NCI-H748 (cell line): ENCODE data around the gene MRPL32.
A peak's percentile ranks its signal among the peaks of the same experiment; 100 is the strongest.

Experiments
- DNase-seq: peaks from one replicate; lab custom pipeline; 2025; ENCODE audit not compliant: unreplicated experiment; lab: John Stamatoyannopoulos, UW

Gene MRPL32

DNA sequence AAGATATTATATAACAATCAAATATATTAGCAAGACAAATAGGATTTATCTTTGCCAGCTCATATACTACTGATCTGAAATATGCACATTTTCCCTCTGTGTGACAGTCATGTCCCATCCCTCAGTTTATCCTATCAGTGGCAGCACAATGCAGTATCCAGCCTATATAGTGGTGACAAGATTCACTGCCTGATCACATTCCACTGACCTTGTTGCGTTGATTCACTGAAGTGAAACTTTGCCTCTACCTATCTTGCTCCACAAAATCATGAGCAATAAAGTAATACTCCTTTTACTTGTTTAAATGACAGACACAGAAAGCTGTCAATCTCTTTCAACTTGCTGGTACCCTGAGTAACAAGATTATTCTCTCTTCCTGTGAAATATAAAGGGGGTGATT lies 6.5 kb upstream of the MRPL32 start:
- DNase-seq: no peak

DNA sequence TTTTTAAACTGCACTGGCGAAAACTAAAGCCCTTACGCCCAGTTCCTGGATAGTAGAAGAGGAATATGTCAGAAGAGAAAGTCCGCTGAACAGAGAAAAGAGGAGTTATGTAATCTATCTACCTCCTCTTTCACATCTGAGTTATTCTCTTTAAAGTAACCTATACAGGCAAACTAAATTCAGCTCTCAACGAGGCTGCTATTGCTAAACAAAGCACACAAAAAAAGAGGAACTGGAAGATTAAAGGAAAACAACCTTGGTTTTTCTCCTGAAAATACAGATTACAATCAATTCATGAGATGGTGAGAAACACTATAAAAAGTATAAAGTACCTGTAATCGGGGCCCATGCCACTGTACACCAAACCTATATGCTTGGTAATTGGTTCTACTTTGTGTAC lies 6.0 kb upstream of the MRPL32 start:
- no peak for DNase-seq

DNA sequence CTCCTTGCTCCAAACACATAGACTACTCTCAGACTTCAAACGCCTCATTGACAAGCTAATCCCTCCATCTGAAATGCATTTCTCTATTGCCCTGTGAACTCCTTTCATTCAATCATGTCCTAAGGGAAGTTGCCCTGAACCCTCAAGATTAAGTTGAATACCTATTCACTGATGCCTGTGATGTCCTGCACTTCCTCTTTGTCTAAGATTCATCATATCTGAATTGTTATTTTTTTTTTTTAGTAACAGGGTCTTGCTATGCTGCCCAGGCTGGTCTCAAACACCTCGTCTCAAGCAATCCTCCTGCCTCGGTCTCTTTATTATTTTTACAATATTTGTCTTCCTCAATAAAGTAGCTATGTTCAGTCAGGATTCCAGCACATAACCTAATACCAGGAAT lies 3.4 kb upstream of the MRPL32 start:
- DNase-seq: no peak

DNA sequence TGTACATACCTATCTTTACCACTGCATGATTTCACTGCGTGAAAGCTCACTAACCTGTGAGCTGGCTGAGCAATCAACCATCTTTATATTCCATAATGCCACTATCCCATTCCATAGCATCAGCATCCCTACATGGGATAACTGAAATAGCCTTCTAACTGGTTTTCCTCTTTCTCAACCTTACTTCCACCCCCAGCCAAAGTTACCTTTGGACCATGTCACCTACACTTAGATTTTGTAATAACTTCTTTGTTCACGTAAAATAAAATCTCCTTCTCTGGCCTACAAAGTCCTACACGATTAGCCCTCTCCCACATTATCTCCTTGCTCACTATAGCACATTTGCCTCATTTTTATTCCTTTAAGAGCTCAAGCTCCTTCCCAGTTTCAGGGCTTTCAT lies 2.7 kb upstream of the MRPL32 start:
- DNase-seq: no peak

DNA sequence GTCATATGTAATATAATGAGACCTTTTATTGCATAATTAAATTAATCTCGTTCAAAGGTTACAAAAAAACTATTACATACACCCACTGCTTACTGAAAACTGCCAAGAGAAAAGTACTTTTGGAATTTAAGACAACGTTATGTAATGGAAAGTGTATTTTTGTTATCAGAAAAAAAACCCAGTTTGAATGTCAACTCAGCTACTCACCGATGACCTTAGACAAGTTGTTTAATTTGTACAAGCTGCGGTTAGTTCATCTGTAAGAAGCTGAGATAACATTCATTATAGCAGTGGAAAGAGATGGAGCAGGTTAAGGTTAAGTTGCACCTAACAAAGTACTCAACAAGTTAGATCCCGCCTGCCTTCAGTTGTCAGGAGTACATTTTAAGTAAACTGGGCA lies 1.3 kb upstream of the MRPL32 start:
- DNase-seq: no peak

DNA sequence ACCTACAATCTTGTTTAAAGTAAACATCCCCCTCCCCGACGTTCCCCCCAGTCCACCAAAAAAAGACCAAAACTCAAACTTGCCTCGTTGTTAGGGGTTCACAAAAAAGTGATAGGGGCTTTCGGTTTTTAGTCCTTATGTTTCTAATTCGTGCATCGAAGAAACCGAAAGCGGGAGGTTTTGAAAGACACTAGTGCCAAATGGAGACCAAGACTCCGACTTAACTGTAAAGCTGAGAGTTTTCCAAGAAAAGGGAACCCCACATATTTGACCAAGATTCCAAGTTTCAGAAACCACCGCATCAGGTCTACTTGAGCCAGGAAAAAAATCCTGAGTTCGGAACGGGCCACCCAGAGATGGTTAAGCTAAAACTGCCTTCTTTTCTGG lies 736 bp upstream of the MRPL32 start:
- no peak for DNase-seq

DNA sequence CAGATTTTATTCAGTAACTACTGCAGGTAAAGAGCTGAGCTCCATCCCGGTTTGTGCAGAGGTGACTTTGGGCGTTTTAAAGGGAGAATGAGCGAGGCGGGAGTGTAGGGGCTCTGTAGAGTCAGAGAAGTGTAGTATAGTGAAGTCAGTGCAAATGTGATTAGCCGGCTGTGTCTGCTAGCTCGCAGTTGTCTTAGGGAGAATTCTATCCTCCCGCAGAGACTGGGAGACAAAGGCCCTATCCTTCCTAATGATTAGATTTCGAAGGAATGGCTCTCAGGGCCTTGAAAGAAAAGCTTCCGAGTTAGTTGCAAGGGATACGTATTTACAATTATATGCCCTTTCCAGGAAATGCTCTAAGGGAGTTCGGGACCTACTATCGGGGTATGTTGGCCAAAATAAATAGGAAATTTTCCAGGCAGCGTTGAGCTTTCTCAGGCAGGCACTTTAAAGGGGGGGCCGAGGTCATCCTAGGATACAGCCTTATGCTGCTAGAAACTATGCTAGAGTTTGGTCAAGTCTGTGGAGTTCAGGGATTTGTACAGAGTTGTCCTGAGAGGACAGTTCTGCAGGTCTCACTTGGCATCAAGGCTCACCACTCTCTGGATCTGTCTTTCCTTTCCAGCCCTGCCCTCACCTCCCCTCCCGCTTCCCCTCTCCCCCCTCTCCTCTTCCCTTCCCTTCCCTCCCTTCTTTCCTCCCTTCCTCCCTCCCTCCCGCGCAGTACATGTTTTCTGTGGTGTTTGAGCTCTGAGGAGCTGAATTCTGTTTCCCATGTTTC lies 825 bp downstream of the MRPL32 start:
- DNase-seq: peak; percentile 34

DNA sequence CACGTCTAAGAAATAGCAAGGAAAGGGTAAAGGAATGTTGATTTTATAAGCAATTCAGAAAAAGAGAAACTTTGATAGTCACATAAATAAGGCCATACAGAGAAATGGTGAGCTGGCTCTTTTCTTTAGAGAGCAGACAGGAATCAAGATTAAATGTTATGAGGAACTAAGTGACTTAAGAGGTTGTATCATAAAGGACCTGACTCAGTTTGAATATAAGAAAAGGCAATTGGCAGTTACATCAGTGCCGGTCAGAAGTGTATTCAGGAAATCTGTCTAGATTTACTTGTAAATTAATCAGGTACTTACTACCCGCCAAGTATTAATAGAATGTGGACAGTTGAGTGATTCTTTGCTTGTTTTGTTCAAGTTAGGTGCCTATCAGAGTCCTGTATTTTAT lies 2.1 kb downstream of the MRPL32 start:
- no peak for DNase-seq

DNA sequence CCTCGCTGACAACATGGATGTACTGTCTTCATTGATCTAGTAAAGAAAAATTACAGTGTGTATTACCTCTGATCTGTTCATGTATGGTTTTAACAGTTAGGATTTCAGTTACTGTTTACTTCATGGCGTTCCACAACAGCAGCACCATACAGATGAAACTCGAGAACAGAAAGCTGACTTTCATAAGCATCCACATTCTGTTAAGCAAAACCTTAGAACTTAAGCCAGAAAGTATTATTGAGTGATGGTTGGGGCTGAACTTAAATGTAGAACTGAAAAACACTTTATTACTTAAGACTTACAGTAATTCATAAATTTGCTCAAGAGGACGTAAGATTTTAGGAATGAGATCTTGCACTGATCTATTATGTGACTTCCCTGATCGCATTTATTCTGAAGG lies 3.7 kb downstream of the MRPL32 start:
- no peak for DNase-seq

DNA sequence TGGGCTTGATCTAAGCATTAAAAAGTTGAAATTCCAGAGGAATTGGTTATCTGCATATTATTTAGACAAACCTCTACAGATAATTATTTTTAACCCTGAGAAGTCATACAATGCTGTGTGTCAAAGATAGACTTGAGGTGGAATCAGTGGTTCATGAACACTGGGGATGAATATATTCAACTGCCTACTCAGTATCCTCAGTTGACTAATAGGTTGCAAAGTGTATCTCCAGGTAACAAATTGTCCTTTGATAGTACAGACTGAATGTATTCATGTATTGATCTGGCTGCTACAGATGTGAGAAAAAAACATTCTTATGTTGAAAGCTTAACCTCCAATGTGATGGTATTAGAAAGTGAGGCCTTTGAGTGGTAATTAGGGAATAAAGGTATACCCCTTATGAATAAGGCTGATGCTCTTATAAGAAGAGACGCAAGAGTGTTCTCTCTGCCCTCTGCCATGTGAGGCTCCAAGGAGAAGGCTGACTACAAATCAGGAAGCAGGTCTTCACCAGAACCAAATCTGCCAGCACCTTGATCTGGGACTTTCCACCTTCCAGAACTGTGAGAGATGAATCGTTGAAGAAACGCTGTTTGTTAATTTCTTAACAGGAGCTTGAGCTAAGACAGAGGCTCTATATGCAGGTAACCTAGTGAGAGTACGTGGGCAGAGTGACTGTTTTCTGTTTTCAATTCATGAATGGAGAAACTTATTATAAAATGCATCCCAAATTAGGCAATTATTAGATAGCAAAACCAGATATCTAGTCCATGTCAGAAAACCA lies 7.5 kb downstream of the MRPL32 start:
- DNase-seq: no peak

DNA sequence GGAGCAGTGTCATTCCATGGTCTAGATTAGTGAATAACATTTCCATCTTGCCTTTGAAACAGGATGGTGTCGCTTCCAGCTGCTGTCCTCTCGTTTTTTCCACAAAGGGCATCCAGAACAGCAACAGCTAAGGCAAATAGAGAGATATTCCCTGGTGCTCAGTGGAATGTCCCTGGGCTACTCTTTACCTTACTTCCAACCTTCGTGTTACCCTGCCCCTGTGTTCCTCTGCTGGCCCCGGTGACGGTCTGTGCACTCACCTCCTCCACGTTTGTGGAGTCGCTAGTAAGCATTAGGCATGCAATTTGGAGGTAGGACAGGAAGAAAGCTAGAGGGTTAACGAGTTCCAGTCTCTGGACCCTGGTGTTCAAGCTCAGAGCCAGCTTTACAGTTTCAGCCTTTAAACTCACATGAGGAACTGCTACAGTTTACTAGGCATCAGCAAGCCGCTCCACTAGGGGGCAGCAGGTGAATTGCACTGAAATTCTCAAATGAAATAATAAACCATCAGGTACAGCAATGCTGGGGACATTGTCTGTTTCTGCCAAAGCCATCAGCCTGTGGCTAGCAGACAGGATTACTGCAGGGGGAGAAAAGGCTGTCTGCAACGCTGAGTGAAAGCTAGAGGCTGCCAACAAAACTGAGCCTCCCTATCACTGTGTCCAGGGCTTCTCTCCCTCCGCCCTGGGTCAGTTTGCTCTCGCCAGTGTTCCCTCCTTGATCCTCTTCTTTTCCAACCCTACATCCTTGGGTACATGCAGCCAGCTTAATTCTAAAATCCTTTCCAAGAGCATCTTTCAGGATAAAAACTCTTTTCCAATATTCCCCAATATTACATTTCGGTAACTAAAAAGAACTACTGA lies 9.0 kb downstream of the MRPL32 start:
- peak; percentile 72 for DNase-seq

DNA sequence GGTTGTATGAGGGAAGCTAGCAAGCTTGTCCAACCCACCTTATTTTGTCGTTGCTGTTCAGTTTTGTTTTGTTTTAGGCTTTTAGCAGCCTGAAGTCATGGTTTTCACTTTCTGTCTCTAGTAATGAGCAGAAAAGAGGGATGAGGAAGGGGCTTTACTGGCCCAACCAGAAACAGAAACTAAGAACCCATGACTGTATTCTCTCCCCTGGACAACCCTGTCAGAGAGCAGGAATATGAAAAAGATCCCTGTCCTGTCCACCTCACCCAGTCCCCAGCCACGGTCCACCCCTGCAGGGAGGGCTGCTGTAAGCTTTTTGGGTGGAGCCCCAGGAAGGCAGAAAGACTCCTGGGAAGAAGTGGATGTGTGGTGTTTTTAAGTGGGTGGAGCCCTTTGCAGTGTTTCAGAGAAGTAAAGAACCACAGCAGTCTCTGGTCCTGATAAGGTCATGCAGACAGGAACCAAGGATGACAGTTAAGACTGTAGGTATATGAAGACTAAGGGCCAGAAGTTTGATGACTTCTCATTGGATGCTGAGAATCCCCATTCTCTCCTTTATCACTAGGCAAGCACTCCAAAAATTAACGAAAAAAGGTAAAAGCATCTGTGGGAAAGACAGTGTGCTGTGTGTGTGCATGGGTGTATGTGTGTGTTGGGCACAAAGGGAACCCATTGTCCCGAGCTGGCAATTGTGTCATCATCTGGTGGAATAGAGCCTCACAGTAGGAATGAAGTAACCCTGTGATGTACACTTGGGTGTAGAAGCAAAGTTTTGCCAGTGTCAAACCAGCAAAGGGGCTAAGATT lies 13.8 kb downstream of the MRPL32 start:
- no peak for DNase-seq

DNA sequence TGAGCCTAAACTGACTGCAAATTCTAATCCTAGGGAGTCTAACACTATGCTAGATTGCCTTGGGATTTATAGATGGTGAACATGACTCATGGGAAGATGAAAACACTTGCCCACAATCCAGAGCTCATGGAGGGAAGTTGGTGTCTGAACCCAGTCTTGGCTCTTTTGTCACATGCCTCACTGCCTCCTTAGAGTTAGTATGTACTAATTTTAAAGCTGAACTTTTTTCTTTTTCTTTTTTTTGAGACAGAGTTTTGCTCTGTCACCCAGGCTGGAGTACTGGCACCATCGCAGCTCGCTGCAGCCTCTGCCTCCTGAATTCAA lies 14.4 kb downstream of the MRPL32 start:
- no peak for DNase-seq

DNA sequence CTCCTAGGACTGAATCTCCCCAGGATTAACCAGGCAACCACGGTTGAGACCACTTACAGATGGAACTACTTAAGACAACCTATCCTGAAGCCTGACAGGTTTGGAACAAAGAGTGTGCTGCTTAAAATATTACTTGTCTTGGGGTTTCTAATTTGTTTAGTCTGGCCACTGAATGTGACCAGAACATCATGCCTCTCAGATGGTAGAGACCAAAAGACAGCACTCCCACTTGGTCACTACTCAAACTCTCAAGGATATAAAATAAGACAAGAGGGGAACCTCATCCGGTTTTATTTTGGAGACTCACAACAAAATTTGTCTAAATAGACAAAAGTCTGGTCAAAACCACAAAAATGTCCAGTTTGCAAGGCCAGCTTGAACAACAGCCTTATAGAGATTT lies 15.3 kb downstream of the MRPL32 start:
- no peak for DNase-seq

DNA sequence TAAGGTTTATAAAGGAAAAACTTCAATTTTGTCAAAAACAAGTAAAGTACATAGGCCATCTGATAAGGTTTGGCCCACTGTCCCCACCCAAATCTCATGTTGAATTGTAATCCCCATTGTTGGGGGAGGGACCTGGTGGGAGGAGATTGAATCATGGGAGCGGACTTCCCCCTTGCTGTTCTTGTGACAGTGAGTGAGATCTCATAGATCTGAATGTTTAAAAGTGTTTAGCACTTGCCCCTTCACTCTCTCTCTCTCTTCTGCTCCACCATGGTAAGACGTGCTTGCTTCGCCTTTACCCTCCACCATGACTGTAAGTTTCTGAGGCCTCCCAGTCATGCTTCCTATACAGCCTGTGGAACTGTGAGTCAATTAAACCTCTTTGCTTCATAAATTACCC lies 18.2 kb downstream of the MRPL32 start:
- no peak for DNase-seq

DNA sequence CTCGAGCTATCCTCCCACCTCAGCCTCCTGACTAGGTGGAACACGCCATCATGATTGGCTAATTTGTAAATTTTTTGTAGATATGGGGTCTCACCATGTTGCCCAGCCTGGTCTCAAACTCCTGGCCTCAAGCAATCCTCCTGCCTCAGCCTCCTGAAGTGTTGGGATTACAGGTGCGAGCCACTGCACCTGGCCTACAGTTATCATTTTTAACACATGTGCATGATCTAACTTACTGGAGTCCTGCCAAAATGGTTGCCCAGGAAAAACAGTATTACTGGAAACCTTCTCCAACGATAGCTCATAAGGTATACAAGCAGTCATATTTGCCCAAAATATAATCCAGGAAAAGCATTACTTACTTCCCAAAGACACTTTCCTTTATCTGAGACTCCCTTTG lies 20.2 kb downstream of the MRPL32 start:
- DNase-seq: no peak

DNA sequence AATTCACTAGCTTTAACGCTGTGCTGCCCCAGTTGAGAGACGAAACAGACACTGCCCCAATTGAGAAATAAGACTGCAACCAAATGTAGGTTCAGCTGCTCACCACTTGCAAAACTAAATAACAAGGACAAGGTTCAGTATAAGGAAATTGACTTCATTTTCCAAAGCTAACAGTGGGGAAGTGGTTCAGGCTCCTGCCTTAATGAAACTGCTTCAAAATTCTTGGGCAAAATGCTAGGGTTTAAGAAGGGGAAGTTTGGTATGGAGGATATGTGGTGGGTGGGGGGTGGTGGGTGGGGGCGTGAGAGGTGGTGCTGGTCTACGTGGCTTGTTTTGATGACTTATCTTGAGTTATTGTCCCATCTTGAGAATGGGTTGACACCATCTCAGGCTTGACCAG lies 21.8 kb downstream of the MRPL32 start:
- DNase-seq: no peak

DNA sequence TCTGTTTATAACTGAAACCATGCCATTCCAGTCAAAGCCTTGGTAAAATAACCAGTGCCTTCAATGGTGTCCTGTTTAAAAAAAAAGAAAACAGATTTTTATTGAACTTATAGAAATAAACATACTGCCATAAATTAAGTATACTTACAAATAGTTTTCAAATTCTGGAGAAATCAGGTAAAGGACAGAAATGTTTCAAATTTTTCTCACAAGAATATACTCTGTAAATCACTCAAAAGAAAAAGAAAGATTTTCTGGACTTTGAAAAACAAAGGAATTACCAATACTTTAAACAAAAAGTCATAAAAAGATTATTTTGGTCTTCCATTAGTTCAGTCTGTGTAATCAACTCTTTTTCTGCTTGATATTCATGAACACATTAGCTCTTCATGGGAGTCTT lies 23.9 kb downstream of the MRPL32 start:
- DNase-seq: no peak

DNA sequence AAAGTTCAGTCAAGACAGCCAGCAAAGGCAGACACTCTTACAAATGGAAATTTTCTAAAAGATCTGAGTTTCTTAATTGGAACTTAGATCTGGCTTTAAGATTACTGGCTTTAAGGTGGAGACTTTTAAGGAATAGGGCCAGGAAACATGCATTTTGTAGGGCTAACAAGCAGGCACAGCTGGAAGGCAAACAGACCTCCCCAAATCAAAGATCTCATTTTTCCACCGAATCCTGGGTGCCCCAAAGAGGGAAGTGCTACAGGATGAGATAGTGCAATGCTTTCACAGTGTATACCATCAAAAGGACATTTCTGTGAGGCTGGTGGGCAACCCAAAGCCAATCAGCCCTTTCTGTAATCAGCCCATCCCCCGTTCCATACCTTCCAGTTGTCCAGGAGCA lies 27.4 kb downstream of the MRPL32 start:
- DNase-seq: no peak

DNA sequence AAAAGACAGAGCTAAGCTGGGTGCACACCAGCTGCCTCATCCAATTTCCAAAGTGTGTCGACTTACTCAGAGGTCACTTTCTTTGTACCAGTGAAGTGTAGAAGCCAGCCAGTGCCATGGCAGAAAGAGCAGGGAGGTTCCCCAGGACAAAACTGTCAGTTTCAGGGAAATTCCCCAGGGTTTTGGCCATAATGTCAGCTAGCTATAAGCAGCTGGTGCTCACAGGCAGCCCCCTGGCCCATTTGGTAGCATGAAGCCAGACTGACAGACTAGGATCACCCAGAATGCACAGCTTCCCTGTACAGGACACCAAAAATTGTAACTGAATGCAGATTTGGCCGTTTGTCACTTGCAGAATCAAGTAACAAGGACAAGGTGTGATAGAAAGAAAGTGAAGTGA lies 28.6 kb downstream of the MRPL32 start:
- no peak for DNase-seq

DNA sequence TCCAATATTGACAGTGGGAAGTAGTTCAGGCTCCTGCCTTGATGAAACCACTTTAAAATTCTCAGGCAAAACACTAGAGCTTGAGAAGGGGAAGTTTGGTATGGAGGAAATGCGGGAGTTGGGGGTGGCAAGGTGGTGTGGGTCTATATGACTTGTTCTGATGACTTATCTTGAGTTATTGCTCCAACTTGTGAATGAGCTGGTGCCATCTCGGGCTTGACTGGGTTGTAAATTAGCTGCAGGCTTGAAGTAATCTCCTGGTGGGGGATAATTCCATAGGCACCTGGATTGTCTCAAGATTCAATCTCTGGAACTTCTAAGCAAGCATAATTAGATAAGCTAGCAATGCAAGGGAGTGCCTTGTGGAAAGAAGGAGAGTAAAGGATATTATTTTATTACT lies 29.0 kb downstream of the MRPL32 start:
- DNase-seq: no peak
